IMR-90 (cell line): ENCODE measurements around the gene MICAL2. TPM values are rescaled to one million over a fixed set of nuclear protein-coding genes. Genes with fewer than 3 reads are reported as not detected.

Experiments used
- ATAC-seq: fragments of 200-7000 bp; cut with Tn5 transposase; 2 replicates; pipeline ENCODE4 v1.9.1; 2020; ENCODE audit warnings: low read depth, mild to moderate bottlenecking, moderate library complexity
- BruUV-seq: library from RNA; stranded (reverse); fragments of 400-500 nt; replicated peaks from 2 replicates; lab custom pipeline; 2021; lab: Mats Ljungman, UMichigan
- CTCF ChIA-PET: fragments of 300-600 bp; formaldehyde crosslinking; extraction: SDS; loops from one replicate; lab custom pipeline; 2021; ENCODE audit warnings: antibody characterized with exemption; lab: Yijun Ruan, JAX
- POLR2A ChIA-PET: fragments of 300-600 bp; sonication (Branson Sonifier 250); formaldehyde crosslinking; loops from one replicate; lab custom pipeline; 2022; ENCODE audit warnings: antibody characterized with exemption; ENCODE audit not compliant: unreplicated experiment; lab: Charles Lee
- DNase-seq: peaks from one replicate; pipeline ENCODE4 v3.0.0; 2013
- H2AFZ ChIP-seq: replicated peaks from 2 replicates; pipeline ENCODE3; 2013; ENCODE audit warnings: low read length, mild to moderate bottlenecking; ENCODE audit not compliant: poor library complexity
- H2AK5ac ChIP-seq: 2 replicates; pipeline ENCODE4 v1.6.1; 2013; ENCODE audit warnings: low read depth, low read length, inconsistent platforms
- H2AK9ac ChIP-seq: replicated peaks from 2 replicates; pipeline ENCODE3; 2013; ENCODE audit warnings: mild to moderate bottlenecking, low read depth, low read length, moderate library complexity; ENCODE audit not compliant: poor library complexity
- H2BK120ac ChIP-seq: 2 replicates; pipeline ENCODE4 v1.6.1; 2013; ENCODE audit warnings: low read depth, low read length, inconsistent platforms
- H2BK15ac ChIP-seq: 3 replicates; pipeline ENCODE4 v1.6.1; 2013; ENCODE audit warnings: low read depth, low read length, inconsistent platforms
- H2BK20ac ChIP-seq: 2 replicates; pipeline ENCODE4 v1.6.1; 2013; ENCODE audit warnings: low read depth, mild to moderate bottlenecking, inconsistent platforms, low read length, moderate library complexity
- H2BK5ac ChIP-seq: 2 replicates; pipeline ENCODE4 v1.6.1; 2013; ENCODE audit warnings: mild to moderate bottlenecking, low read depth, low read length, inconsistent platforms; ENCODE audit not compliant: poor library complexity, severe bottlenecking
- H3K14ac ChIP-seq: replicated peaks from 2 replicates; pipeline ENCODE4 v1.6.1; 2013; ENCODE audit warnings: low read depth, low read length, inconsistent platforms
- H3K18ac ChIP-seq: 2 replicates; pipeline ENCODE4 v1.6.1; 2013; ENCODE audit warnings: low read depth, low read length, control low read depth
- H3K23ac ChIP-seq: 2 replicates; pipeline ENCODE4 v1.6.1; 2013; ENCODE audit warnings: low read depth, low read length, inconsistent platforms
- H3K27ac ChIP-seq: 2 replicates; pipeline ENCODE4 v1.5.1; 2013; ENCODE audit warnings: mild to moderate bottlenecking, control low read depth, low read length; ENCODE audit not compliant: insufficient read depth
- H3K27me3 ChIP-seq: 2 replicates; pipeline ENCODE4 v1.6.1; 2013; ENCODE audit warnings: low read length; ENCODE audit not compliant: control insufficient read depth, insufficient read depth
- H3K36me3 ChIP-seq: 2 replicates; pipeline ENCODE4 v1.6.1; 2013; ENCODE audit warnings: low read length, mixed read lengths; ENCODE audit not compliant: control insufficient read depth, insufficient read depth
- H3K4ac ChIP-seq: 2 replicates; pipeline ENCODE4 v1.6.1; 2013; ENCODE audit warnings: low read depth, low read length, inconsistent platforms
- H3K4me1 ChIP-seq: 2 replicates; pipeline ENCODE4 v1.6.1; 2013; ENCODE audit warnings: low read length, mixed read lengths; ENCODE audit not compliant: control insufficient read depth, insufficient read depth
- H3K4me2 ChIP-seq: 2 replicates; pipeline ENCODE4 v1.6.1; 2013; ENCODE audit warnings: low read depth, mild to moderate bottlenecking, control low read depth, low read length, moderate library complexity
- H3K4me3 ChIP-seq: 2 replicates; pipeline ENCODE4 v1.5.1; 2013; ENCODE audit warnings: low read depth, mild to moderate bottlenecking, control low read depth, low read length, moderate library complexity; ENCODE audit not compliant: insufficient read depth
- H3K56ac ChIP-seq: 2 replicates; pipeline ENCODE4 v1.6.1; 2013; ENCODE audit warnings: low read length, inconsistent platforms; ENCODE audit not compliant: insufficient read depth; ENCODE audit errors: extremely low read depth
- H3K79me1 ChIP-seq, 2 experiments: 2 replicates each; pipeline ENCODE4 v1.6.1; 2013; ENCODE audit warnings: low read length in 2 of 2, inconsistent platforms in 1 of 2, low read depth in 1 of 2
- H3K9ac ChIP-seq: 2 replicates; pipeline ENCODE4 v1.6.1; 2013; ENCODE audit warnings: low read depth, low read length, control low read depth
- H3K9me1 ChIP-seq: 2 replicates; pipeline ENCODE4 v1.6.1; 2013; ENCODE audit warnings: low read length, inconsistent platforms; ENCODE audit not compliant: insufficient read depth
- H3K9me3 ChIP-seq: 2 replicates; pipeline ENCODE4 v1.6.1; 2013; ENCODE audit warnings: low read length; ENCODE audit not compliant: control insufficient read depth, insufficient read depth
- H4K20me1 ChIP-seq: 2 replicates; pipeline ENCODE4 v1.6.1; 2013; ENCODE audit warnings: low read length, inconsistent platforms; ENCODE audit not compliant: insufficient read depth
- H4K5ac ChIP-seq: 2 replicates; pipeline ENCODE4 v1.6.1; 2013; ENCODE audit warnings: mild to moderate bottlenecking, low read depth, low read length, control low read depth
- H4K8ac ChIP-seq, 2 experiments: 2 replicates each; pipeline ENCODE4 v1.6.1; 2013; ENCODE audit warnings: low read depth in 2 of 2, low read length in 2 of 2, control low read depth in 1 of 2, inconsistent platforms in 1 of 2
- H4K91ac ChIP-seq: 2 replicates; pipeline ENCODE4 v1.6.1; 2013; ENCODE audit warnings: low read depth, low read length, inconsistent platforms; ENCODE audit not compliant: insufficient read depth
- MAFK ChIP-seq: IDR thresholded peaks from 2 replicates; pipeline ENCODE4 v1.6.1; 2012; ENCODE audit warnings: low read depth, low read length, improper control_type of control experiment
- MXI1 ChIP-seq: IDR thresholded peaks from 2 replicates; pipeline ENCODE4 v1.6.1; 2012; ENCODE audit warnings: low read depth, mild to moderate bottlenecking, low read length, moderate library complexity, borderline replicate concordance
- POLR2A ChIP-seq: IDR thresholded peaks from 2 replicates; pipeline ENCODE4 v1.6.1; 2012; ENCODE audit warnings: mild to moderate bottlenecking, low read depth, low read length
- WGBS, 2 experiments: methylation state at CpG; one replicate each; pipeline versions ENCODE4 v1.1.5 to v1.1.7; 2013; ENCODE audit warnings: missing lambda C conversion rate in 2 of 2; ENCODE audit not compliant: insufficient read length in 1 of 2; ENCODE audit errors: extremely low coverage in 2 of 2; 5-methylcytosine and 5-hydroxymethylcytosine counted together
- dilution Hi-C: fragments of 300-500 bp; cut with HindIII; formaldehyde crosslinking; loops from one replicate; pipeline ENCODE4 v1.14.3; 2018; ENCODE audit warnings: low sequenced_read_pairs; ENCODE audit not compliant: unreplicated experiment
- in situ Hi-C: fragments of 300-500 bp; cut with MboI; formaldehyde crosslinking; loops from 3 replicates; pipeline ENCODE4 v1.14.3; 2019; ENCODE audit warnings: low sequenced_read_pairs, inconsistent platforms, mixed read lengths
- intact Hi-C: fragments of 100-400 bp; cut with micrococcal nuclease; formaldehyde crosslinking; loops from 2 replicates; pipeline ENCODE4 v1.10.0; 2022
- polyA plus RNA-seq, 3 experiments: library from polyadenylated mRNA; depleted of rRNA; stranded (reverse); fragments of >200 nt; gene quantifications; 2 replicates each; pipeline ENCODE4 v1.2.3, GENCODE V29; 2012; ENCODE audit warnings: low replicate concordance in 1 of 3
- total RNA-seq: library from RNA; depleted of rRNA; stranded (reverse); fragments of >200 nt; gene quantifications from 2 replicates; pipeline ENCODE4 v1.2.3, GENCODE V29; 2012

Gene MICAL2
- total and polyA plus RNA-seq, 2 of the 4 experiments (the other 2 are of a cell fraction): 170 to 336 TPM

- ATAC-seq (no peak), DNase-seq (no peak)
- no peak overlapping the region for H4K91ac ChIP-seq
- H3K27ac ChIP-seq: peak overlapping the region; percentile 23; the same call in 1 of the 2 replicates
- no peak overlapping the region; a peak in 1 of 4 replicates for H4K8ac ChIP-seq
- 0 out of 2 replicates have a peak overlapping the region, but pooled peaks have one; percentile 17 for H3K14ac ChIP-seq
- peaks cover 53 to 85% of the 10 kb centered on the region in 2 experiments for H3K79me1 ChIP-seq
- H2AFZ ChIP-seq: no peak overlapping the region
- H3K9me1 ChIP-seq: peaks cover 60% of the 10 kb centered on the region
- in situ Hi-C loops: no loop called here
- H3K56ac ChIP-seq: no peak overlapping the region
- H3K9ac ChIP-seq: no peak overlapping the region
- peaks cover 16% of the 10 kb centered on the region for H3K36me3 ChIP-seq
- H3K4me3 ChIP-seq: no peak overlapping the region
- no peak overlapping the region for H2BK20ac ChIP-seq
- TF ChIP-seq MXI1 (no peak), POLR2A (no peak), MAFK (no peak)
- H3K4me2 ChIP-seq: no peak overlapping the region
- no peak overlapping the region; the same call in 1 of the 2 replicates for H3K4ac ChIP-seq
- no peak overlapping the region for H2BK5ac ChIP-seq
- BruUV-seq: no TSS peak
- H3K9me3 ChIP-seq: no peaks in the 10 kb centered on the region
- peaks cover 41% of the 10 kb centered on the region for H3K4me1 ChIP-seq
- dilution Hi-C loops: no loop called here
- H2AK9ac ChIP-seq: no peak overlapping the region
- ChIA-PET POLR2A (interaction anchor here (0.7 kb wide), 1 partner anchor 17 kb away, joined by 5 read pairs; no protein-coding TSS in a partner anchor), CTCF (interaction anchor here (0.8 kb wide), 1 partner anchor 17 kb away, joined by 6 read pairs; no protein-coding TSS in a partner anchor)
- H4K20me1 ChIP-seq: peaks cover 57% of the 10 kb centered on the region
- no peak overlapping the region for H3K18ac ChIP-seq
- no peak overlapping the region; the same call in 1 of the 2 replicates for H2BK120ac ChIP-seq
- no peak overlapping the region for H4K5ac ChIP-seq
- WGBS, 2 experiments: no CpG with 5 or more reads among the region's 7 CpGs
- H3K23ac ChIP-seq: no peak overlapping the region
- H3K27me3 ChIP-seq: no peaks in the 10 kb centered on the region
- intact Hi-C loops: no loop called here
- H2BK15ac ChIP-seq: no peak overlapping the region
- no peak overlapping the region for H2AK5ac ChIP-seq
Measured at GRCh38 chr11:12143461-12144258, 33.3 kb downstream of the MICAL2 start.
